ENCODE data around the gene HSD17B11.
A peak's percentile ranks its signal among the peaks of the same experiment; 100 is the strongest.
"Not testable (repeated sequence)": the region's sequence is repeated elsewhere in the genome, so short reads cannot be mapped to it uniquely, and the experiment has no call there.

Gene HSD17B11

DNA sequence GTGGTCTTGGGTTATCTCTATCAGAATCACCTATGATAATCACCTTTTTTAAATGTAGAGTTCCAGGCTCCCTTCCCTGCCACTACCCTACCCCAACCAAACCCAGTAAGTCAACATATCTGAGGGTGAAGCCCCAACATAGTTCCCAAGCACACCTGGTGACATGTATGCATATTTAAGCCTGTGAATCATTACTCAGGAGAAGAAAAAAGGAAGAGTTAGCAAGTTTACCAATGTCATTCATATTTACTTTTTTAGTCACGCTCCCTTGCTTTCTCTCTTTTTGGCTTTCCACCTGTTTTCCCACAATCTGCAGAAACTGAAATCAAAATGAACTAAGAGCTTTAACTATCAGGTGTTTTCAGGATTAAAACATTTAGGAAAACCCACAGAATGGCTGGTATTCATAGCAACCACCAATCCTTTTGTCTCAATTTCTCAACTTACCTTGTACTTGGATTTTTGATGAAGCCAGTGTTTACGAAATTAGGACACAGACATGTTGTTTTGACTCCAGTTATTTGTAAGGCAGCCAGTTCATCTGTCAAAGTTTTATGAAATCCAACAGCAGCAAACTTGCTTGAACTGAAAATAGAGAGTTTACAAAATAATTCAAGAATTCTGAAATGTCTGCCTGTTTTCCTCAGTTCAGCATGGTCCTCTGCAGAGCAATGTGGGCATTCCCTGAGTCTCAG, 34.0 kb downstream of the HSD17B11 start:
- no peak for DNase-seq

- no peak for DNase-seq
Measured at GRCh38 chr4:87354168-87355102, 36.6 kb downstream of the HSD17B11 start.

DNA sequence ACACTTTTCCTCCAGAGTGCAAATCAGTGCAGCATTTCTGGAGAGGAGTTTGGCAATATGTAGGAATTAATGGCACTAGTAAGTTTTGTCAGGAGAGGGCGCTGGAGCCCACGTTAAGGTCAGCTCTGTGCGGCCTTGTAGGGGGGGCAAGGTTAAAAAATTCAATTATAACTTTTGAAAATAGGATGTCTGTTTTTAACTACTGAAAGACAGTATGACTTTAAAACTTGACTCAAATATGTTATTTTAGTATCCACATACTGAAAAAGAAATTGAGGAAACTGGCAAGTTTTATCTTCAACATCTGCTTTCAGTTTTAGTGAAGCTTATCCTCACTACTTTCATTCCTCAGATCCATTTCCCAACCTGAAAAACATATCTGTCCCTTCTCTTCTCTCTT, 37.4 kb downstream of the HSD17B11 start:
- peak; percentile 7 to 37 (median 16) for DNase-seq

DNA sequence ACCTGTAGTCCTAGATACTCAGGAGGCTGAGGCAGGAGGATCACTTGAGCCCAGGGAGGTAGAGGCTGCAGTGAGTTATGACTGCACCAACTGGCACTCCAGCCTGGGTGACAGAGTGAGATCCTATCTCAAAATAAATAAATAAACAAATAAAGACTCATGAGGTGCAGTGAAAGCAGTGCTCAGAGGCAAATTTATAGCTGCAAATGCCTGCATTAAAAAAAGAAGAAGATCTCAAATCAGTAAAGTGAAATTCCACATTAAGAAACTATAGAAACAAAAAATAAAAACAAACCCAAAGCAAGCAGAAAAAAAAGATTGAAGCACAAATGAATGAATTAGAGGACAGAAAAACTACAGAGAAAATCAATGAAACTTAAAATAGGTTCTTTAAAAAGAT, 45.8 kb downstream of the HSD17B11 start:
- DNase-seq, result no peak

DNA sequence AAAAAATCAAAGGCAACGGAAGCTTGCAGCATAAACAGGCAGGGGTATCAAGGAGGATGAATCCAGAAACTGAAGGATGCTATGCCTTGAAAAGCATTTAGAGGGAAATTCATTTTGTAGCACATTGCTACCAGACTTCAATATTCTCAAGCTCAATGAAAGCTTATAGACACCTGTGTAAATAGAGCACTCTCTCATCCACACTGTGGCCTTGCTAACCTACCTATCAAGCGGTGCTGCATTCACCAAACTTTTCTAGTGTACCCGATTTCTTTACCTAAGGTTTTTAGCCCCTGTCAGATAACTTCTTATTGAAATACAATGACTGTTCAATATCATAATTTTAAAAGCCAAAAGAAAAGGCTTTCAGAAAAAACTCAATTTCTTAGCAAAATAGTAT, 48.1 kb downstream of the HSD17B11 start:
- DNase-seq, result peak in 1 of 3 experiments; percentile 8

DNA sequence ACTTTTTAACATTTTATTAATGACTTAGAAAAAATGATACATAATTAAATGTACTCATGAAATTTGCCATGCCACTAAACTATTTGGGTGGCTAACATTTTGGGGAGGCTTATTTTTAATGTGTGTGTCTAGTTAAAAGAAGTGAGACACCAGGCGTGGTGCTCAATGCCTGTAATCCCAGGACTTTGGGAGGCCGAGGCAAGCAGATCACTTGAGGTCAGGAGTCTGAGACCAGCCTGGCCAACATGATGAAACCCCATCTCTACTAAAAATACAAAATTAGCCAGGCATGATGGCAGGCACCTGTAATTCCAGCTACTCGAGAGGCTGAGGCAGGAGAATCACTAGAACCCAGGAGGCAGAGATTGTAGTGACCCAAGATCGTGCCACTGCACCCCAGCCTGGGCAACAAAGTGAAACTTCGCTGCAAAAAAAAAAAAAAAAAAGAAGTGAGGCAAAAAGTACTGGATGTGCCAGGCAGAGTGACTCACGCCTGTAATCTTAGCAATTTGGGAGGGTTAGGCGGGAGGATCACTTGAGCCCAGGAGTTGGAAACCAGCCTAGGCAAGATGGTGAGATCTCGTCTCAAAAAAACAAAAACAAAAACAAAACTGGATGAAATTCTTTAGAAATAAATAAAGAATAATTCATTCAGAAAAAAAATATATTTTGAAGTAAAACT, 48.9 kb downstream of the HSD17B11 start:
- DNase-seq, result not testable (repeated sequence)

DNA sequence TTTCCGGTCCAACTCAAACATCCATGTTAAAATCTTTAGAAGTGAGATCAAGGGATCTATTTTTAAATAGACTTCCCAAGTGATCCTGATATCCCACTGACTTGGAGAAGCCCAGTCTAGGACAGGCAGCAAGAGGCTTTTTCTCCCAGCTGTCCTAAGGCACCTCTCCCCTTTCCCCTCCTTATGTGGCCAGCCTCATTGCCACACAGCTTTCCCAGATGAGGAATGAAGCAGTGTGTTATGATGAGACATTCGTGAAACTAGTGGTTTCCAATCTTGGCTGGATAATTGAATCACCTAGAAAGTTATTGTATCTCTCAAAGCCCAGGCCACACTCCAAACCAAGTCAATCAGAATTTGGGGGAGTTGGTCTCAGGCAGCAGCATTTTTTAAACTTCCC, 51.5 kb downstream of the HSD17B11 start:
- DNase-seq, result no peak

DNA sequence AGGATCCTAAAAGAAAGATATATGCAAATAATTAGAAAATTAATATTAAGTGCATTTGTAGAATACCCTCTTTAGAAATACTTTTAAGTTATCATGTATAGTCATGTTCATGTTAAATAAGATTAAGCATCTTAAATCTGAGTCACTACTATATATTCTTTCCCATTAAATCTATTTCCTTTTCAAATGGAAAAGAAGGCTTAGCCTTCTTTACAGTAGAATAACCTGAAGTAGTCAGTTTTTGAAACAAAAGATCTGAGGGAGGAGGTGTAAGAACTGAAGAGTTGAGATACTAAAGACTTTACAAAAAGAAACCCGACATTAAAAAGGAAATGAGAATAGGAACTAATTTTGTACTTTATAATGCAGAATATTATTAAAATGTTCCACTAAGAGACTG, 53.6 kb downstream of the HSD17B11 start:
- no peak for DNase-seq

DNA sequence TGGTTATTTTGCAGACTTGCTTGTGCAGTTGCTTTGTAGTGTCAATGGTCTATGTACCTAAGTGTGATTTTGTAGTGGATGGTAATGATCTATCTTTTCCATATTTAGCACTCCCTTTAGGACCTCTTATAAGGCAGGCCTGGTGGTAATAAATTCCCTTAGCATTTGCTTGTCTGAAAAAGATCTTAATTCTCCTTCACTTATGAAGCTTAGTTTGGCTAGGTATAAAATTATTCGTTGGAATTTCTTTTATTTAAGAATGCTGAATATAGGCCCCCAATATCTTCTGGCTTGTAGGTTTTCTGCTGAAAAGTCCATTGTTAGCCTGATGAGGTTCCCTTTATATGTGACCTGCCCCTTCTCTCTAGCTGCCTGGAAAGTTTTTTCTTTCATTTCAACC, 57.7 kb downstream of the HSD17B11 start:
- no peak for DNase-seq

DNA sequence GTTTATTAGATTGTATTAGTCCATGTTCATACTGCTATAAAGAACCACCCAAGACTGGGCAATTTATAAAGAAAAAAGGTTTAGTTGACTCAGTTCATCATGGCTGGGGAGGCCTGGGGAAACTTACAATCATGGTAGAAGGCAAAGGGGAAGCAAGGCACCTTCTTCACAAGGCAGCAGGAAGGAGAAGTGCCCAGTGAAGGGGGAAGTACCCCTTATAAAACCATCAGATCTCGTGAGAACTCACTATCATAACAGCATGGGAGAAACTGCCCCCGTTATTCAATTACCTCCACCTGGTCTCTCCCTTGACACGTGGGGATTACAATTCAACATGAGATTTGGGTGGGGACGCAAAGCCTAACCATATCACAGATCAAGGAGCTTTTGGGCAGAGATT, 60.2 kb downstream of the HSD17B11 start:
- DNase-seq, result no peak

DNA sequence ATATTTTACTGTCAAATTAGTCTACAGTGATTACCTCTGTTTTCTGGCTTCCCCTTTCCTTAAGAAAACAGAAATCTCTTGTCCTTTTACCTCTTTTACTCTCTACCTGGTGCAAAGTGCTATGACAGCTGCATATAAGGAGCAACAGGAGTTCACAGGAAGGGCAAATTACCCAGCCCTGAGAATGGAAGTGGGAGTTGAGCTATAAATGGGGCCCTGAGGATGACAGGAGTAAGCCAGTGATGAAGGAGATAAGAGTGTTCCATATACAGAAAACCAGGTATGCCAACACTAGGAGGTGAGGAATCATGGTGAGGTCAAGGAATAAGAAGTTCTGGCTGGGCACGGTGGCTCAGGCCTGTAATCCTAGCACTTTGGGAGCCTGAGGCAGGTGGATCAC, 63.9 kb downstream of the HSD17B11 start:
- peak in 1 of 3 experiments; percentile 6 for DNase-seq

DNA sequence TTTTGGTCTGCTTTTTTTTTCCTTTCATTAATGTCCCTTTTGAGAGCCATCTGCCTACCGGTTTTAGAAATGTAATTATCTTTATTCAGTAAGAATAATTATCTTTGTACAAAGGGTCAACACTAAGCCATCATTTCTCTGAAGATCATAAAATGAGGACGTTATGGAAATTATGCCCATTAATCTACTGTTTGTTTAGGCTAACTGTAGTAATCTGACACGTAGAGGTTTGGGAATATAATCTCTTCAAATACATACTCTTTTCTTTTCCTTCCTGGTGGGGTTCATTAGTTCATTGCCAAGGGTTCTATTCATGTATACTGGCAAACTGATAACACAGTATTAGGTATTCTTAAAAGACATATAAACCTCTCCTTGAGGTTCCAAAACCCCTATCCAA, 64.5 kb downstream of the HSD17B11 start:
- DNase-seq, result peak in 1 of 3 experiments; percentile 67

- no peak for DNase-seq
Measured at GRCh38 chr4:87322754-87323153, 68.2 kb downstream of the HSD17B11 start, which contains the start of gene HSD17B13. Gene HSD17B13, minus strand, starts transcription at chr4:87322882. Its CDS starts 41 bp downstream, at chr4:87322841.

- no peak for DNase-seq
Measured at GRCh38 chr4:87321888-87322287, 69.1 kb downstream of the HSD17B11 start.

DNA sequence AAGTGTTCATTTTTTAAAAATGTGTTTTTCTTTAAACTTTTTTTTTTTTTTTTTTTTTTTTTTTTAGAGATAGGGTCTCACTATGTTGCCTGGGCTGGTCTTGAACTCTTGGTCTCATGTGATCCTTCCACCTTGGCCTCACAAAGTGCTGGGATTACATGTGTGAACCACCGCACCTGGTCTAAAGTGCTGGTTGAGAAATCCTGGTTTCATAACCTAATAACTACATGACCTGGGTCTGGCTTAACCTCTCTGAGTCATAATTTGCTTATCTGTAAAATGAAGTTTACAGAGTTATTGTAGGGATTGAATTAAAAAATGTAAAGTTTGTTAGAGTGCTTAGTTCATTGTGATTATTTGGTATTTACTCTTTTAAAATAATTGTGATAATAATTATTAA, 73.5 kb downstream of the HSD17B11 start:
- no peak for DNase-seq

DNA sequence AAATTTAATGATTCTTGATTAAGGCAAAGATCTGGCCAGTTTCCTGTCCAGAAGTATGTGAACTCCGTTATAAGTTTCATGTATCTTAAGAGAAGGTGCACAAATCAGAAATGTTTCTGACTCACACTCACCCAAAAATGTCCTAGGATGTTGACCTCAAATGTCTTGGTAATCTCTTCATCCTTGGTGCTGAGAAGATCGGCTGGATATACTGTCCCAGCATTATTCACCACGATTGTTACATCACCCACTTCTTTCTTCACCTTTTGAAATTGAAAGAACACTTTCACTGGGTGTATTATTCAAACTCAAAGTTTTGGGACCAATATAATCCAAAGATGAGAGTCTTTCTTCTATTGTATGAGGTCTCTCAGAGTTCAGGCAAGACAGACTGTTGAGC, 74.0 kb downstream of the HSD17B11 start:
- DNase-seq, result no peak

GRCh38 chr4:87315000-87315399, 76.0 kb downstream of the HSD17B11 start:
- not testable (repeated sequence) for DNase-seq

- no peak for DNase-seq
Measured at GRCh38 chr4:87313756-87314155, 77.2 kb downstream of the HSD17B11 start.

GRCh38 chr4:87311684-87312083, 79.3 kb downstream of the HSD17B11 start:
- no peak for DNase-seq

DNA sequence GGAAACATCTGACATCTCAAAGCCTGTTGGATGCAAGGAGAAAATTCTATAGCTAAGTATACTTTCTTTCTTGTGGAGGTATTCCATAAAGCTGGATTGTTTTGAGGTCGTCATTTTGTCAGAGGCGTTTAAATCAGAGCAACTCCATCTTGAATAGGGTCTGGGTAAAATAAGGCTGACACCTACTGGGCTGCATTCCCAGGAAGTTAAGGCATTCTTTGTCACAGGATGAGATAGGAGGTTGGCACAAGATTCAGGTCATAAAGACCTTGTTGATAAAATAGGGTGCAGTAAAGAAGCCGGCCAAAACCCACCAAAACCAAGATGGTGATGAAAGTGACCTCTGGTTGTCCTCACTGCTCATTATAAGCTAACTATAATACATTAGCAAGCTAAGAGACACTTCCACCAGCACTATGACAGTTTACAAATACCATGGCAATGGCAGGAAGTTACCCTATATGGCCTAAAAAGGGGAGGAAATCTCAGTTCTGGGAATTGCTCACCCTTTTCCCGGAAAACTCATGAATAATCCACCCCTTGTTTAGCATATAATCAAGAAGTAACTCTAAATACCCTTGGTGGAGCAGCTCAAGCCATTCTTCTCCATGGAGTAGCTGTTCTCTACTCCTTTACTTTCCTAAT, 80.2 kb downstream of the HSD17B11 start:
- DNase-seq, result no peak

- DNase-seq, result no peak
Measured at GRCh38 chr4:87309625-87310024, 81.4 kb downstream of the HSD17B11 start.

GRCh38 chr4:87306056-87306455, 84.9 kb downstream of the HSD17B11 start:
- DNase-seq, result no peak

GRCh38 chr4:87305562-87305961, 85.4 kb downstream of the HSD17B11 start:
- no peak for DNase-seq
